ENCODE results near the gene AIFM2.

AIFM2 gene

GRCh38 chr10:70067586-70067985 is 65.0 kb downstream of the AIFM2 start:
- ATAC-seq, result no peak
- no peak for TF ChIP-seq OSR1 (CRISPR knock-in tag; IDR thresholded peaks at IDR 0.05)
- TF ChIP-seq ESRRG (CRISPR knock-in tag; IDR thresholded peaks at IDR 0.05), result no peak
- TF ChIP-seq TCF4 (CRISPR knock-in tag; IDR thresholded peaks at IDR 0.05; ENCODE audit: borderline replicate concordance), result no peak
- no peak for TF ChIP-seq GLIS3 (CRISPR knock-in tag; IDR thresholded peaks at IDR 0.05)

- TF ChIP-seq ZFP30 (CRISPR knock-in tag; IDR thresholded peaks at IDR 0.05), result no peak
- no peak for TF ChIP-seq CSRNP3 (CRISPR knock-in tag; IDR thresholded peaks at IDR 0.05)
- no peak for TF ChIP-seq SNAI2 (CRISPR knock-in tag; IDR thresholded peaks at IDR 0.05)
- TF ChIP-seq TCF4 (CRISPR knock-in tag; IDR thresholded peaks at IDR 0.05; ENCODE audit: borderline replicate concordance), result no peak
- no peak for TF ChIP-seq RARB (CRISPR knock-in tag; IDR thresholded peaks at IDR 0.05)
- no peak for TF ChIP-seq OSR1 (CRISPR knock-in tag; IDR thresholded peaks at IDR 0.05)
- no peak for TF ChIP-seq ARNTL (CRISPR knock-in tag; IDR thresholded peaks at IDR 0.05; ENCODE audit: borderline replicate concordance, low read depth)
- TF ChIP-seq ZNF8 (CRISPR knock-in tag; IDR thresholded peaks at IDR 0.05), result no peak
- no peak for TF ChIP-seq CREB5 (CRISPR knock-in tag; IDR thresholded peaks at IDR 0.05; ENCODE audit: low read depth)
- no peak for TF ChIP-seq PPARA (CRISPR knock-in tag; IDR thresholded peaks at IDR 0.05; ENCODE audit: borderline replicate concordance)
- TF ChIP-seq ESRRG (CRISPR knock-in tag; IDR thresholded peaks at IDR 0.05), result no peak
- no peak for TF ChIP-seq ZFP3 (CRISPR knock-in tag; IDR thresholded peaks at IDR 0.05)
- no peak for TF ChIP-seq BACH2 (CRISPR knock-in tag; IDR thresholded peaks at IDR 0.05; ENCODE audit: borderline replicate concordance)
- no peak for TF ChIP-seq CSDC2 (CRISPR knock-in tag; IDR thresholded peaks at IDR 0.05)
- TF ChIP-seq ZNF70 (CRISPR knock-in tag; IDR thresholded peaks at IDR 0.05), result no peak
- no peak for ATAC-seq
Measured at GRCh38 chr10:70066190-70066589, 66.4 kb downstream of the AIFM2 start.

GRCh38 chr10:70064486-70064885 is 68.1 kb downstream of the AIFM2 start:
- TF ChIP-seq TCF4 (CRISPR knock-in tag; IDR thresholded peaks at IDR 0.05; ENCODE audit: borderline replicate concordance) (no peak), PPARA (CRISPR knock-in tag; IDR thresholded peaks at IDR 0.05; ENCODE audit: borderline replicate concordance) (no peak), ISL1 (CRISPR knock-in tag; IDR thresholded peaks at IDR 0.05) (no peak), CSRNP3 (CRISPR knock-in tag; IDR thresholded peaks at IDR 0.05) (no peak), ZNF565 (CRISPR knock-in tag; conservative IDR thresholded peaks at IDR 0.05; ENCODE audit: low read depth) (no peak), TOX (CRISPR knock-in tag; IDR thresholded peaks at IDR 0.05; ENCODE audit: borderline replicate concordance) (no peak), ZNF8 (CRISPR knock-in tag; IDR thresholded peaks at IDR 0.05) (no peak), ZFP30 (CRISPR knock-in tag; IDR thresholded peaks at IDR 0.05) (no peak), POU6F1 (CRISPR knock-in tag; IDR thresholded peaks at IDR 0.05; ENCODE audit: borderline replicate concordance, low read depth) (no peak), BACH2 (CRISPR knock-in tag; IDR thresholded peaks at IDR 0.05; ENCODE audit: borderline replicate concordance) (no peak), CREB5 (CRISPR knock-in tag; IDR thresholded peaks at IDR 0.05; ENCODE audit: low read depth) (no peak), ZNF70 (CRISPR knock-in tag; IDR thresholded peaks at IDR 0.05) (no peak)
- ATAC-seq, result no peak

- TF ChIP-seq ZFP3 (CRISPR knock-in tag; IDR thresholded peaks at IDR 0.05) (no peak), SNAI2 (CRISPR knock-in tag; IDR thresholded peaks at IDR 0.05) (no peak), CREB5 (CRISPR knock-in tag; IDR thresholded peaks at IDR 0.05; ENCODE audit: low read depth) (no peak), ZNF565 (CRISPR knock-in tag; conservative IDR thresholded peaks at IDR 0.05; ENCODE audit: low read depth) (no peak), TCF4 (CRISPR knock-in tag; IDR thresholded peaks at IDR 0.05; ENCODE audit: borderline replicate concordance) (no peak)
- ATAC-seq, result no peak
Measured at GRCh38 chr10:70063418-70064098, 69.1 kb downstream of the AIFM2 start.

All from SK-N-SH treated with all-trans-retinoic acid at 6 μM for 48 hours (cell line).